ENCODE measurements around the gene BAIAP3.

Gene BAIAP3

GRCh38 chr16:1320658-1321240 lies 12.7 kb upstream of the BAIAP3 start:
- no peak for TF ChIP-seq SUZ12 (IDR thresholded peaks at IDR 0.05; ENCODE audit: extremely low read depth, insufficient read depth, insufficient read length)
- H3K9ac ChIP-seq (ENCODE audit: insufficient read length, low read depth) = no peak overlapping the region
- H3K9me3 ChIP-seq (ENCODE audit: insufficient read depth, low read length) = no peaks in the 10 kb centered on the region
- H3K27me3 ChIP-seq (ENCODE audit: insufficient read depth, insufficient read length) = no peaks in the 10 kb centered on the region
- peaks cover 9% of the 10 kb centered on the region for H3K4me1 ChIP-seq (ENCODE audit: insufficient read depth, insufficient read length)
- H3K4me3 ChIP-seq (ENCODE audit: insufficient read length, low read depth) = no peak overlapping the region
- no peak for DNase-seq (ENCODE audit: low read depth, low spot score)
- peaks cover 93% of the 10 kb centered on the region for H3K36me3 ChIP-seq (ENCODE audit: insufficient read depth, insufficient read length, low read length)

DNA sequence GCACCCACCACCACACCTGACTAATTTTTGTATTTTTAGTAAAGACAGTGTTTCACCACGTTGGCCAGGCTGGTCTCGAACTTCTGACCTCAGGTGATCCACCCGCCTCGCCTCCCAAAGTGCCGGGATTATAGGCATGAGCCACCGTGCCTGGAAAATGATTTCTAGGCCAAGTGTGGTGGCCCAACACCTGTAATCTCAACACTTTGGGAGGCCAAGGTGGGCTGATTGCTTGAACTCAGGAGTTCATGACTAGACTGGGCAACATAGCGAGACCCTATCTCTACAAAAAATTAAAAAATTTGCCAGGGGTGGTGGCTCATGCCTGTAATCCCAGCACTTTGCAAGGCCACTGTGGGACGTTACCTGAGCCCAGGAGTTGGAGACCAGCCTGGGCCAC lies 11.0 kb upstream of the BAIAP3 start:
- no peak overlapping the region for H3K4me3 ChIP-seq (ENCODE audit: insufficient read length, low read depth)
- H3K36me3 ChIP-seq (ENCODE audit: insufficient read depth, insufficient read length, low read length) = peaks cover 79% of the 10 kb centered on the region
- no peak for TF ChIP-seq SUZ12 (IDR thresholded peaks at IDR 0.05; ENCODE audit: extremely low read depth, insufficient read depth, insufficient read length)
- no peak for TF ChIP-seq ZNF274 (IDR thresholded peaks at IDR 0.05; ENCODE audit: low read depth, low read length)
- no peak for TF ChIP-seq YY1 (IDR thresholded peaks at IDR 0.05; ENCODE audit: insufficient read depth, insufficient read length)
- no peak overlapping the region for H3K9ac ChIP-seq (ENCODE audit: insufficient read length, low read depth)
- DNase-seq (ENCODE audit: low read depth, low spot score) = no peak
- peaks cover 9% of the 10 kb centered on the region for H3K4me1 ChIP-seq (ENCODE audit: insufficient read depth, insufficient read length)
- H3K27me3 ChIP-seq (ENCODE audit: insufficient read depth, insufficient read length) = no peaks in the 10 kb centered on the region
- H3K9me3 ChIP-seq (ENCODE audit: insufficient read depth, low read length) = no peaks in the 10 kb centered on the region

DNA sequence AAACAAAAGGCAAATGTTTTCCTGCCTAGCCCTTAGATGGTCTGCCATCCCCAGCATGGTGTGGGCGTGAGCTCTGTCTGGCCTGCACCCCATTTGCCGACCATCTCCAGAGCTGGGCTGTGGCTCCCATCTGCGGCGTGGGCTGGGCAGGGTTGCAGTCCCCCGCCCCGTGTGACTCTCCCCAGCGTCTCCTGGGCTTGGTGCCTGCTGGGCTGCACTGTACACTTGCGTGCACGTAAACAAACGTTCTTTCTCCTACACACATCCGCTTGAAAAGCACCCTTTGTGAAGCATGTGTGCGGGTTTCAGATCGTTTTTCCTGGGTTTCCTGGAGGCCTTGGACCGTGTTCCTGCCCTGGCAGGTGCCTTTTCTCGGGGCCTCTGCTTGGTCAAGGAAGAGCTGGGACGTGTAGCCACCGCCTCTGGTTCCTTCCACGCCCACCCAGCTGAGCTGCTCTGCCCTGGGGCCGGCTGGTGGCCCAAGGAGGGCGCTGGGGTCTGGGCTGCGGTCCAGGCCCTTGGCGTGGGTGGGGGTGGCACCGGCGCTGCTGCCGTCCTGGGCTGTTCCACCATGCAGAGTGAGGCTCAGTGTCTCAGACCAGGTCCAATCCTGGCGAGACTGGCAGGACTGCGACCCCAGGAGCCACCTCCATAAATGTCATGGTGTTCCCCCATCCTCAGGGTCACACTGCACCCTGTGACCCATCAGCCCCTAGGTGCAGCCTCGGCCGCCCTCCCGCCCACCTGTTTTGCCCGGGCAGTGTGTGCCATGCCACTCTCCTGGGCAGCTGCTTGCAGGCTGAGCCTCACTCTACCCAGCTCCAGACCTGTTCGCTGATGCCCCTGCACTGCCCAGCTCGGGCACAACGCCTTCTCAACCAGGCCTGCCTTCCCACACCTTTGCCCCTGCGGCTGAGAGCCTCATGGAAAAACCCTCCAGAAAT lies 9.9 kb upstream of the BAIAP3 start:
- peaks cover 11% of the 10 kb centered on the region for H3K4me1 ChIP-seq (ENCODE audit: insufficient read depth, insufficient read length)
- no peak for DNase-seq (ENCODE audit: low read depth, low spot score)
- no peak overlapping the region for H3K4me3 ChIP-seq (ENCODE audit: insufficient read length, low read depth)
- TF ChIP-seq YY1 (IDR thresholded peaks at IDR 0.05; ENCODE audit: insufficient read depth, insufficient read length) (no peak), SUZ12 (IDR thresholded peaks at IDR 0.05; ENCODE audit: extremely low read depth, insufficient read depth, insufficient read length) (no peak), ZNF274 (IDR thresholded peaks at IDR 0.05; ENCODE audit: low read depth, low read length) (no peak)
- H3K36me3 ChIP-seq (ENCODE audit: insufficient read depth, insufficient read length, low read length) = peaks cover 67% of the 10 kb centered on the region
- H3K9ac ChIP-seq (ENCODE audit: insufficient read length, low read depth) = no peak overlapping the region
- H3K9me3 ChIP-seq (ENCODE audit: insufficient read depth, low read length) = no peaks in the 10 kb centered on the region
- no peaks in the 10 kb centered on the region for H3K27me3 ChIP-seq (ENCODE audit: insufficient read depth, insufficient read length)

GRCh38 chr16:1324286-1324826 lies 9.1 kb upstream of the BAIAP3 start:
- Histone ChIP-seq H3K36me3 (ENCODE audit: insufficient read depth, insufficient read length, low read length) (peaks cover 60% of the 10 kb centered on the region), H3K9me3 (ENCODE audit: insufficient read depth, low read length) (no peaks in the 10 kb centered on the region), H3K4me1 (ENCODE audit: insufficient read depth, insufficient read length) (peaks cover 8% of the 10 kb centered on the region), H3K27me3 (ENCODE audit: insufficient read depth, insufficient read length) (no peaks in the 10 kb centered on the region), H3K9ac (ENCODE audit: insufficient read length, low read depth) (no peak overlapping the region), H3K4me3 (ENCODE audit: insufficient read length, low read depth) (no peak overlapping the region)
- TF ChIP-seq SUZ12 (IDR thresholded peaks at IDR 0.05; ENCODE audit: extremely low read depth, insufficient read depth, insufficient read length) (no peak), ZNF274 (IDR thresholded peaks at IDR 0.05; ENCODE audit: low read depth, low read length) (no peak), YY1 (IDR thresholded peaks at IDR 0.05; ENCODE audit: insufficient read depth, insufficient read length) (no peak)
- DNase-seq (ENCODE audit: low read depth, low spot score) = no peak

- peaks cover 50% of the 10 kb centered on the region for H3K36me3 ChIP-seq (ENCODE audit: insufficient read depth, insufficient read length, low read length)
- H3K4me3 ChIP-seq (ENCODE audit: insufficient read length, low read depth) = no peak overlapping the region
- TF ChIP-seq SUZ12 (IDR thresholded peaks at IDR 0.05; ENCODE audit: extremely low read depth, insufficient read depth, insufficient read length) (no peak), YY1 (IDR thresholded peaks at IDR 0.05; ENCODE audit: insufficient read depth, insufficient read length) (no peak), ZNF274 (IDR thresholded peaks at IDR 0.05; ENCODE audit: low read depth, low read length) (no peak)
Observed at GRCh38 chr16:1325261-1325660, 8.2 kb upstream of the BAIAP3 start.

DNA sequence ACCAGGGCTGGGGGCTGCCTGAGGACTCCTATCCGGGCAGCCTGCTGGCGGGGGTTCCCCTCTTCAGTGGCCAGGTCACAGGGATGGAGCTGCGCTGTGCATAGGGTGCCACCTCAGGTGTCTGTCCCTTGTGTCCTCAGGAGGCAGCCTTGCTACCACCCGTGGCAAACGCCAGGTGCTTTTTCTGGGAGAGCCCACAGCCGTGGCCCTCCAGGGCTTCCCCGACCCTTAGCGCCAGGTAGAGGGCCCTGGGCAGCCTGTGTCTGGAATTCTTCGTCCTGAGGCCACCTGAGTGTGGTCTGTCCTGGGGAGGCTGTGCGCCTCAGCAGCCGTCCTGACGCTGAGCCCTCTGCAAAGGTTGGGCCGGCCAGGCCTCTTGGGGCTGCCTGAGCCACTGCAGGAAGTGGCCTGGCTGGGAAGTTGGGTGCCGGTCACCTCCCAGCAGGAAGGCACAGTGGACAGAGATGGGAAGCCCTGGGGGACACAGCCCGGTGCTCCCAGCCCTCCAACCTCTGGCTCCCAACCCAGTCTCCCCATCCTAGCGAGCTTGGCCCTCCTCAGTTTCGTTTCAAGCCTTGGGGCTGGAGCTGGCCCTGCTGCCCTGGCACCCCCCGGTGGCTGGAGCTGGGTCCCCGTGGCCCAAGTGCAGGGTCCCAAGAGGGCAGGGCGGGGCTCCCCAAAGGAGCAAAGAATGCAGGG lies 7.6 kb upstream of the BAIAP3 start:
- peaks cover 8% of the 10 kb centered on the region for H3K4me1 ChIP-seq (ENCODE audit: insufficient read depth, insufficient read length)
- H3K27me3 ChIP-seq (ENCODE audit: insufficient read depth, insufficient read length) = no peaks in the 10 kb centered on the region
- no peak overlapping the region for H3K4me3 ChIP-seq (ENCODE audit: insufficient read length, low read depth)
- DNase-seq (ENCODE audit: low read depth, low spot score) = no peak
- no peak overlapping the region for H3K9ac ChIP-seq (ENCODE audit: insufficient read length, low read depth)
- H3K36me3 ChIP-seq (ENCODE audit: insufficient read depth, insufficient read length, low read length) = peaks cover 45% of the 10 kb centered on the region
- H3K9me3 ChIP-seq (ENCODE audit: insufficient read depth, low read length) = peaks cover 9% of the 10 kb centered on the region; the same call in 1 of the 2 replicates
- no peak for TF ChIP-seq ZNF274 (IDR thresholded peaks at IDR 0.05; ENCODE audit: low read depth, low read length)
- TF ChIP-seq YY1 (IDR thresholded peaks at IDR 0.05; ENCODE audit: insufficient read depth, insufficient read length) = no peak
- no peak for TF ChIP-seq SUZ12 (IDR thresholded peaks at IDR 0.05; ENCODE audit: extremely low read depth, insufficient read depth, insufficient read length)

More at GRCh38 chr16:1325261-1325660, 8.2 kb upstream of the BAIAP3 start:
- H3K4me1 ChIP-seq (ENCODE audit: insufficient read depth, insufficient read length) = peaks cover 8% of the 10 kb centered on the region
- H3K9ac ChIP-seq (ENCODE audit: insufficient read length, low read depth) = no peak overlapping the region
- DNase-seq (ENCODE audit: low read depth, low spot score) = no peak
- peaks cover 5% of the 10 kb centered on the region; the same call in 1 of the 2 replicates for H3K9me3 ChIP-seq (ENCODE audit: insufficient read depth, low read length)
- H3K27me3 ChIP-seq (ENCODE audit: insufficient read depth, insufficient read length) = no peaks in the 10 kb centered on the region
